Keratinocyte (primary cell): ENCODE measurements around the gene RNPEP. TPM values are rescaled to one million over a fixed set of nuclear protein-coding genes. Genes with fewer than 3 reads are reported as not detected.

Source experiments
- DNase-seq: peaks from one replicate; pipeline ENCODE4 v3.0.0-alpha.2; 2011; ENCODE audit warnings: low read depth, missing footprints, low spot score
- FAIRE-seq: peaks from 2 replicates; lab custom pipeline; 2011; peaks lifted over from hg19 to GRCh38; lab: Jason Lieb, UNC
- H2AFZ ChIP-seq: 2 replicates; pipeline ENCODE4 v1.6.0; 2012; ENCODE audit warnings: low read length, control low read depth, inconsistent platforms; ENCODE audit not compliant: control insufficient read depth
- H3K27ac ChIP-seq: 2 replicates; pipeline ENCODE4 v1.5.1; 2011; ENCODE audit warnings: low read length; ENCODE audit not compliant: control insufficient read depth, insufficient read depth
- H3K27me3 ChIP-seq: 3 replicates; pipeline ENCODE4 v1.6.0; 2011; ENCODE audit warnings: low read length; ENCODE audit not compliant: control insufficient read depth, insufficient read depth; ENCODE audit errors: extremely low read depth
- H3K36me3 ChIP-seq, 2 experiments: 2 replicates in 1 of 2; 3 replicates in 1 of 2; pipeline ENCODE4 v1.5.1; 2011; ENCODE audit warnings: low read length in 2 of 2, mild to moderate bottlenecking in 1 of 2; ENCODE audit not compliant: control insufficient read depth in 2 of 2, insufficient read depth in 2 of 2; ENCODE audit errors: extremely low read depth in 1 of 2
- H3K4me1 ChIP-seq: 3 replicates; pipeline ENCODE4 v1.5.1; 2011; ENCODE audit warnings: low read length; ENCODE audit not compliant: control insufficient read depth, insufficient read depth; ENCODE audit errors: extremely low read depth
- H3K4me2 ChIP-seq: 3 replicates; pipeline ENCODE4 v1.6.0; 2011; ENCODE audit warnings: low read depth, low read length; ENCODE audit not compliant: control insufficient read depth, insufficient read depth; ENCODE audit errors: extremely low read depth
- H3K4me3 ChIP-seq, 3 experiments: fragments of 200-600 bp in 1 of 3; sonication (generic) in 1 of 3; 2 replicates in 2 of 3; 3 replicates in 1 of 3; pipeline ENCODE4 v1.5.1; 2011 to 2016; ENCODE audit warnings: low read length in 3 of 3, mild to moderate bottlenecking in 3 of 3, control low read depth in 2 of 3, inconsistent platforms in 1 of 3, low read depth in 1 of 3, mixed read lengths in 1 of 3, mixed run types in 1 of 3, moderate library complexity in 1 of 3; ENCODE audit not compliant: control insufficient read depth in 2 of 3, insufficient read depth in 2 of 3; ENCODE audit errors: extremely low read depth in 1 of 3
- H3K79me2 ChIP-seq: 2 replicates; pipeline ENCODE4 v1.6.0; 2012; ENCODE audit warnings: low read length; ENCODE audit not compliant: control insufficient read depth, insufficient read depth
- H3K9ac ChIP-seq: 3 replicates; pipeline ENCODE4 v1.6.0; 2011; ENCODE audit warnings: low read length; ENCODE audit not compliant: control insufficient read depth, insufficient read depth; ENCODE audit errors: extremely low read depth
- H3K9me1 ChIP-seq: 3 replicates; pipeline ENCODE4 v1.6.0; 2011; ENCODE audit warnings: low read length; ENCODE audit not compliant: control insufficient read depth, insufficient read depth; ENCODE audit errors: extremely low read depth
- H3K9me3 ChIP-seq: 2 replicates; pipeline ENCODE4 v1.5.1; 2012; ENCODE audit warnings: low read depth, low read length; ENCODE audit not compliant: control insufficient read depth
- H4K20me1 ChIP-seq: 3 replicates; pipeline ENCODE4 v1.6.0; 2011; ENCODE audit warnings: low read length; ENCODE audit not compliant: control insufficient read depth, insufficient read depth; ENCODE audit errors: extremely low read depth
- CTCF ChIP-seq, 3 experiments: IDR thresholded peaks in 1 of 3; conservative IDR thresholded peaks in 1 of 3; optimal IDR thresholded peaks in 1 of 3; 2 replicates in 2 of 3; 3 replicates in 1 of 3; pipeline versions ENCODE3 to v1.5.1; 2011; ENCODE audit warnings: low read length in 3 of 3, mild to moderate bottlenecking in 3 of 3, moderate library complexity in 2 of 3, control low read depth in 1 of 3, inconsistent platforms in 1 of 3; ENCODE audit not compliant: insufficient read depth in 2 of 3; ENCODE audit errors: extremely low read depth in 1 of 3
- EZH2 ChIP-seq: IDR thresholded peaks from one replicate; pipeline ENCODE4 v1.6.1; 2012; ENCODE audit warnings: inconsistent platforms, mild to moderate bottlenecking, low read length, moderate library complexity
- dilution Hi-C: fragments of 300-500 bp; cut with MboI; formaldehyde crosslinking; loops from one replicate; pipeline ENCODE4 v1.7.0; 2020; ENCODE audit warnings: low sequenced_read_pairs; ENCODE audit not compliant: extremely low pct_ligation_motif_present
- polyA plus RNA-seq, 5 experiments: library from polyadenylated mRNA; depleted of rRNA in 3 of 5; stranded (reverse) in 3 of 5; stranded (forward) in 1 of 5; unstranded in 1 of 5; fragments of >200 nt; gene quantifications; 1 replicate in 1 of 5; 2 replicates in 3 of 5; 3 replicates in 1 of 5; pipeline versions ENCODE4 v1.2.1 to v1.2.3, GENCODE V29; 2011 to 2012; ENCODE audit warnings: missing spikeins in 2 of 5, low read depth in 1 of 5, low replicate concordance in 1 of 5

The RNPEP gene
- polyA plus RNA-seq, 1 donor (not counting 4 experiments of a cell fraction or from before 2014, with no cell fraction given), result 63.0 TPM

GRCh38 chr1:201944002-201944401 is 38.4 kb upstream of the RNPEP start:
- Histone ChIP-seq H4K20me1 (no peaks in the 10 kb centered on the region), H3K9me3 (no peaks in the 10 kb centered on the region), H3K9ac (no peak overlapping the region), H3K27me3 (peaks cover 36% of the 10 kb centered on the region), H3K4me3 (no peak overlapping the region), H3K27ac (no peak overlapping the region), H2AFZ (no peak overlapping the region), H3K4me1 (no peaks in the 10 kb centered on the region), H3K36me3 (no peaks in the 10 kb centered on the region), H3K9me1 (no peaks in the 10 kb centered on the region), H3K79me2 (no peaks in the 10 kb centered on the region), H3K4me2 (no peak overlapping the region)
- dilution Hi-C loops, result no loop called here
- no peak for TF ChIP-seq CTCF (optimal IDR thresholded peaks at IDR 0.05 in 1 of 3, IDR thresholded peaks at IDR 0.05 in 1 of 3, conservative IDR thresholded peaks at IDR 0.05 in 1 of 3; ENCODE audit: extremely low read depth in 1 of 3, insufficient read depth in 2 of 3, low read length in 3 of 3)
- TF ChIP-seq EZH2, result no peak
- DNase-seq (no peak), FAIRE-seq (no peak)

GRCh38 chr1:201944639-201945038 is 37.8 kb upstream of the RNPEP start:
- Histone ChIP-seq H3K9ac (no peak overlapping the region), H3K9me1 (no peaks in the 10 kb centered on the region), H3K9me3 (no peaks in the 10 kb centered on the region), H3K36me3 (no peaks in the 10 kb centered on the region), H3K27me3 (peaks cover 36% of the 10 kb centered on the region), H3K79me2 (no peaks in the 10 kb centered on the region), H3K27ac (no peak overlapping the region), H3K4me1 (no peaks in the 10 kb centered on the region), H3K4me3 (no peak overlapping the region), H4K20me1 (no peaks in the 10 kb centered on the region), H3K4me2 (no peak overlapping the region), H2AFZ (no peak overlapping the region)
- no peak for DNase-seq
- dilution Hi-C loops, result no loop called here
- TF ChIP-seq CTCF (optimal IDR thresholded peaks at IDR 0.05 in 1 of 3, IDR thresholded peaks at IDR 0.05 in 1 of 3, conservative IDR thresholded peaks at IDR 0.05 in 1 of 3; ENCODE audit: extremely low read depth in 1 of 3, insufficient read depth in 2 of 3, low read length in 3 of 3) (no peak), EZH2 (no peak)
- no peak for FAIRE-seq
